ENCODE data around the gene BCAT1.
"Not testable (repeated sequence)": the region's sequence is repeated elsewhere in the genome, so short reads cannot be mapped to it uniquely, and the experiment has no call there.

Gene BCAT1

DNA sequence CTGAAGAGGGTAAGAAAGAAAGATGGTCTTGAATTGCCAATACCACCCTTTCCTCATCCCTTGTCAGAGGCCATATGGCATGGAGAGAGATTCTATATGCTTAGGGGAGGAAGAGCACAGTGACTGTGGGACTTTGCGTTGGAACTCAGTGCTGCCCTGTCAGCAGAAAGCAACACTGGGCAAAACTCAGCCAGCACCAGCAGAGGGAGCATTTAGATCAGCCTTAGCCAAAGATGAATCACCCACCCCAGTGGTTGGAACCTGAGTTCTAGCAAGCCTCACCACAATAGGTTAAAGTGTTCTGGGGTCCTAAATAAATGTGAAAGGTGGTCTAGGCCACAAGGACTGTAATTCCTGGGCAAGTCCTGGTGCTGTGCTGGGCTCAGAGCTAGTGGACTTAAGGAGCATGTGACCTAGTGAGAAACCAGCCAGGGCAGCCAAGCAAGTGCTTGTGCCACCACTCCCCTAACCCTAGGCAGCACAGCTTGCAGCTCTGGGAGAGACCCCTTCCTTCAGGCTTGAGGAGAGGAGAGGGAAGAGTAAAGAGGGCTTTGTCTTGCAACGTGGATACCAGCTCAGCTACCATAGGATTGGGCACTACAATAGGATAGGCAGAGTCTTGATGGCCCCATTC is 11.4 kb upstream of the BCAT1 start:
- DNase-seq (ENCODE audit: low spot score): peak; percentile 86

DNA sequence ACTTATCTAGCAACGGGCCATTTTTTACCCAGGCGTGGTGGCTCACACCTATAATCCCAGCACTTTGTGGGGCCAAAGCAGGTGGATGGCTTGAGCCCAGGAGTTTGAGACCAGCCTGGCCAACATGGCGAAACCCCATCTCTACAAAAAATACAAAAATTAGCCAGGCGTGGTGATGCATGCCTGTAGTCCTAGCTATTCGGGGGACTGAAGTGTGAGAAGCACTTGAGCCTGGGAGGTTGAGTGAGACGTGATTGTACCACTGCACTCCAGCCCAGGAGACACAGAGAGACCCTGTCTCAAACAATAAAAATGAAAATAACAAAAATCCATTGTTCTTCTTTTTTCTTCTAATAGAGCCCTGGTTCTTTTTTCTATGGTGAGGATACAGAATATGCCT is 7.5 kb upstream of the BCAT1 start:
- DNase-seq (ENCODE audit: low spot score): not testable (repeated sequence)

DNA sequence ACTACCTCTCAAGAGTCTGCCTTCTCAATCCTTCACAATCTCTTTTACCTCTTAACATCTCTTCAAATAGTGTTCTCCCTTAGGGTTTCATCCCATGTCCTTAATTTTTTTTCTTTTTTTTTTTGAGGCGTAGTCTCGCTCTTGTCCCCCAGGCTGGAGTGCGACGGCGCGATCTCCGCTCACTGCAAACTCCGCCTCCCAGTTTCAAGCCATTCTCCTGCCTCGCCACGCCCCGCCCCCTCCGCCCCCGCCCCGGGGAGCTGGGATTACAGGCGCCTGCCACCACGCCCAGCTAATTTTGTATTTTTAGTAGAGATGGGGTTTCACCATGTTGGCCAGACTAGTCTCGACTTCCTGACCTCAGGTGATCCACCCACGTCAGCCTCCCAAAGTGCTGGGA is 7.0 kb upstream of the BCAT1 start:
- DNase-seq (ENCODE audit: low spot score): no peak

DNA sequence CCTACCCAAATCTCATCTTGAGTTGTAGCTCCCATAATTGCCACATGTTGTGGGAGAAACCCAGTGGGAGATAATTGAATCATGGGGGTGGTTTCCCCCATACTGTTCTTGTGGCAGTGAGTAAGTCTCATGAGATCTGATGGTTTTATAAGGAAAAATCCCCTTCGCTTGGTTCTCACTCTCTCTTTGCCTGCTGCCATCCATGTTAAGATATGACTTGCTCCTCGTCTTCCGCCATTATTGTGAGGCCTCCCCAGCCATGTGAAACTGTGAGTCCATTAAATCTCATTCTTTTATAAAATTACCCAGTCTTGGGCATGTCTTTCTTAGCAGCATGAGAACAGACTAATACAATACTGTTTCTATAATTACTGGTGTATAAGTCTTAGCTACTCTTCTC is 6.5 kb upstream of the BCAT1 start:
- DNase-seq (ENCODE audit: low spot score): no peak

DNA sequence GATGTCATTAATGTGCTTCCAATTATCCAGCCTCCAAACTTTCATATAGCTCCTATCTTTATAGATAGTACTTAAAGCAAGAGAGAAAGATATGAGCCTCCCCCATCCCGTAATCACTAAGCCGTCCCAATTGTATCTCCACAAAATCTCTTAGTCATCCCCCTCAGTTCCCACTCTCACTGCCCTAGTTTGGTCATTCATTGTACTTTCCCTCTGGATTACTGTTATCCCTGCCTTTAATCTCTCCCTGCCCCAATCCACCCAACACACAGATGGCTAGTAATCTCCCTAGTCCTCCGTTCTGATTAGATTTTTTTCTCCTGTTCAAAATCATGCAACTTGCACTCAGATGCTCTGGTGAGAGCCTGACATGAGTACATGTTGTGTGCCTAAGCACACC is 5.4 kb upstream of the BCAT1 start:
- no peak for DNase-seq (ENCODE audit: low spot score)

DNA sequence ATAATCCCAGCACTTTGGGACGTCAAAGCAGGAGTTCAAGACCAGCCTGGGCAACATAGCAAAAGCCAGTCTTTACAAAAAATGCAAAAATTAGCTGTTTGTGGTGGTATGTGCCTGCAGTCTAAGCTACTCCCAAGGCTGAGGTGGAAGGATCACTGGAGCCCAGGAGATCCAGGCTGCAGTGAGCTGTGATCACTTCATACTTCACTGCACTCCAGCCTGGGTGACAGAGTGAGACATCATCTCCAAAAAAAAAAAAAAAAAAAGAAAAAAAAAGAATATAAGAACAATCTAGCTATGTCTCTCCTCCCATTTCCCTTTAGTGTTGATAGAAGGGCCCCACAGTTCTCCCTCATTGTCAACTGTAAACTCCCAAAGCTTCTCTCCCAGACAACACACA is 3.5 kb upstream of the BCAT1 start:
- DNase-seq (ENCODE audit: low spot score): no peak

DNA sequence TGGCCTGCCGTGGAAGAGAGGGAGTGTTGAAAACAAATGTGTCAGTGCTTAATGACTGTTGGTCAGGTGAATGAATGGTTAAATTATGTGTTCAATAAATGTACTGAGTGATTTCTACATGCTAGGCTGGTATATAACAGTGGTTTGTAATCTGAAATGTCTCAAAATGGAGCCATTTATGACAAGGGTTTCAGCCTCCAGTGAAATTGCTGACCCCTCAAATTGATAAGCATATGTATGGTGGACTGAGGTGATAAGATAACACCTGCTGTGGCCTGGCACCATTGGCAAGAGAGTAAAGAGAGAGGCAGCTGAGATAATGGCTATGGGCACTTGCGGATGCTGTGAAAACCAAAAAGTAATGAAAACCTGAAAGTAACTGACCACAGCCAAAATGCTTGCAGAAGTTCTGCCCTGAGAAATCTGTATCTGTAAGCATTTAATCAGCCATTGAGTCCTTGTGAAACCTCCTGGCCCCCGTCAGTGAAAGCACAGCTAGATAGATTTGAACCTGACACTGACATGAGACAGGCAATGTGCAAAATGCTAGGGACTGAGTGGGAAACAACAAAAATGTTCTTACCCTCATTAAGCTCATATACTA is 1.4 kb upstream of the BCAT1 start:
- peak; percentile 19 for DNase-seq (ENCODE audit: low spot score)

DNA sequence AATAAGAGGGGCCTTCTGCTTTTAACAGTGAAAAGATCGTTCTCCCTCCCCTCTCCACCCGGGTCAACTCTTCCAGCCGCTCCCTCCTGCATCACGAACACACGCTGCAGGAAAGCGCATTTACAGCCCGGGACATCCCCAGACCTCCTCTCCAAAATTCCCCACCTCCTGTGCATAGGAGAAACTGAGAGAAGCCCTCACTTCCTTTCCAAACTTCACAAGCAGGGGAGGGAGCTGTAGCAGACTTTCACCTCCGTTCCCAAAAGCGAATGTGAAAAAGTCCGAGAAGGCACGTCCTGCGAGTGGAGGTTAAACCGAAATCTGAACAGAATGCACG is 513 bp downstream of the BCAT1 start:
- peak; percentile 68 for DNase-seq (ENCODE audit: low spot score)

DNA sequence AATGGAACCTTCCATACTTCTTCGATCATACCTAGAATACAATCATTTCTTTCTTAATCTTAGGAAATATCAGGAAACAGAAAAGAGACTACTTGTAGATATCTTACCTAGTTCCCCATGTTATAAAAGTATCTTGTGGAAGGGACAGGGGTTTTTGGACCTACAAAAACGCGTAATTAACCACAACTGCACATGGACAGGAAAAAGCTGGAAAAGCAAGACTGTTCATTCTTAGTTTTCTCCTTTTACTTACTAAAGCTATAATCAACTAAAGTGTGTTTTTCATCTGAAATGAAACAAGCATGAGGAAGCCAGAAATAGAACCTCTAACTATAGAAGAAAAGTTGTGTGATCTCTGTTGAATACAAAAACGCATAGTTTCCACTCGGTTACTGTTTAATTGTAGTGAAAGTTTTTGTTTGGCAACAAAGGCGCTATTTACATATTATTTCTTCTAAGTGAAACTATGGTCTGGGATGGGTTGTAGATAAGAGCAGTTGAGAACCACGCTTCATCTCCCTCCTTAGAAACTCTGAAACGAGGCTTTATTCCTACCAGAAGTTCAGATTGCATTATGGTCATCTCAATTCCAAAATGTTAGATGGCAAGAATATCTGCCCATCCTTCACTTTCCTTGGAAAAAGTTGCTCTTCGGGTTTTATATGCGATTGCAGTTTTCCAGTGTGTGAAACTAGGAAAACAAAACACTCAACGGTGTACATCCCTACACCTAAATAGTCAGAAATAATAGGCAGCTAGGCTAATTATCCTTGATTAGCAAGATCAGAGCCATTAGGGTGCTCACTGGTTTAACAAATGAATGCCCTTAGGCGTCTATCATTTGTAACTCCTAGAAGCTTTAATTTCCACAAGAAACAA is 1.1 kb downstream of the BCAT1 start:
- peak; percentile 48 for DNase-seq (ENCODE audit: low spot score)

DNA sequence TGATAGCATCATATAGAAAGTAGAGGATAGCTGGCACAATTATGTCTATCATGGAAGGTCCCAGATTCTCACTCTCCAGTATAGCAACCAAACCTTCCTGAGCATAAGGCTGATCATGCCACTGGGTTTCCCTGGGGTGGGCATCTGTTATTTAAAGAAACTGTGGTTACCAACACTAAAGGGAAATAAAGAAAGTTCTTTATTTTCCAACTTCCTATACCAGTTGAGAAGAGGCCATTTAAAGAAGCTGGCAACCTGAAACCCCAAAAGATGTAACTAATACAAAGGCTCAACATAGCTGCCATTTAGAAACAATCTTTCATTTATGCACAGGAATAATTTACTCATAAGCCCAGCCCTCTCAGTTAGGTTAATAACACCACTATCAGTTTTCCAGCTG is 3.1 kb downstream of the BCAT1 start:
- DNase-seq (ENCODE audit: low spot score): no peak

DNA sequence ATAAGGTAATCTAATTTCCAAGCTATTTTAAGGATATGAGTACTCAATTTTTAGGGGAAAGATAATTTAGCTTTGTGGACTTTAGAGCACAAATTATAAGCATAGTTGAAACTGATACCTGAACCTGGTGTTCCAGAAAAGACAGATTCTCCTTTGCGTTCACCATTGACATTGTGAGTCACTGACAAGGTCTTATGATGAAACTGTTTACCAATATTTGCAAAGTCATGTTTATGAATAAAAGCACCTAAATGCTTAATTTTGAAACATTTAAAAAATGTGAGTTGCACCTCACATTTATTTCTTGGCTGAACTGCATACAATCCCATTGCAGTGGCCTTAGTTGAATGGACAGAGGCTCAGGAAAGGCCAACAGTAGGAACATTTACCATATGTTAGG is 3.9 kb downstream of the BCAT1 start:
- DNase-seq (ENCODE audit: low spot score): no peak

DNA sequence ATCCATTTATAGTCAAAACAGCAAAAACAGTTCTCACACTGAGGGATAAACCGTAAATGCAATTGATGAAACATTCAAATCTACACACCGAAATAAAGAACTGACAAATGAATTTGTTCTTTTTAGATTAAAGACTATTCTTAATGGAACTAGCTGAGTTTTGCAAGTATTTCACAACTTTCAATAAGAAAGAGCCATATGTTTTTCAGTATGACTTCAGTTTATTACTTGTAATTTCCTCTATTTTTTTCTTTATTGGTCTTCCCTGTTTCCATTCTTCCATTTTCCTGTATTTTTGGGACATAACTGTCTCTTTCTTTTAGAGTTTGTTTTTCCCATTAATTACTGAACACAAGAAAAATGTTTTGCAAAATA is 4.3 kb downstream of the BCAT1 start:
- DNase-seq (ENCODE audit: low spot score): no peak

DNA sequence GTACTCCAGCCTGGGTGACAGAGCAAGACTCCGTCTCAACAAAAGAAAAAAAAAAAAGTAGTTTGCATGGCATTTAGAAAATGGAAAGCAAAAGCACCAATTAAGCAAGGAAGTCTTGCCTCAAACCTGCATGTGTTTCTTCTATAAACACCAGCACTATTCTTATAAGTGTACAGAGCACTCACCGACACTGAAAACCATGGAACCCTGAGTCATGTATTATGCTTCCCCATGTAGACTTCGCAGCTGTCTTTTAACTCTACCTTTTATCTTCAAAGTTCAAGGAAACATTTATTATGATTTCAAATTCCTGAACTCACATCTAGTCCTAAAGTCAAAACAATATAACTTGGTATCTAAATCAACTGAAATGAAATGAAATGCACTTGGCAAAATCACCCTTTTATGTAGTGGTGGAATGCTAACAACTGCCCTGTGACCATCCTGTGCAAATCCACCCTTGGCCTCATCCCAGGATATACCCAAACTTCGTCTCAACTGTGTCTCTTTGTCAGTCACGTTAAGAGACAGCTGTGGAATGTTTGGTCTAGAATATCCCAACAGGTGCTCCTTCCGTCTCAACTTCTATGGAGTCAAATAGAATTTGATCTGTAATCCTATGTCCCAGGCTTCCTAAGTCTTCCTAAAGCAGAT is 4.8 kb downstream of the BCAT1 start:
- DNase-seq (ENCODE audit: low spot score): no peak

DNA sequence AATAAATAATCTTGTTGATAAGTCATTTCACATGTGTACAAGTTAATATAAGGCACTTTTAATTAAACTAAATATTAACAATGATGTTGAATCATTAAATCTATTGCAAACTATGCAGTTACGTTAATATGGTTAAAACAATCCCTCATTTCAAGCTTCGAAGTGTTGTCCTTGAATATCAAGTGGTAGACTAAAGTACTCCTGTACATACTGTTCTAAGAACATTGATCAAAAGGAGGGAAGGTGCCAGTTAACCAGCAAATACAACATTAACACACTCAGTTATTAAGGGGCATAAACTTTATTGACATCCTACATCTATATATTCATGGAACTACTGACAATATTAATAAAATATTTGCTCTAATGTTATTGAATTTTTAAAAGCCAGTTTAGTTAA is 8.7 kb downstream of the BCAT1 start:
- no peak for DNase-seq (ENCODE audit: low spot score)

DNA sequence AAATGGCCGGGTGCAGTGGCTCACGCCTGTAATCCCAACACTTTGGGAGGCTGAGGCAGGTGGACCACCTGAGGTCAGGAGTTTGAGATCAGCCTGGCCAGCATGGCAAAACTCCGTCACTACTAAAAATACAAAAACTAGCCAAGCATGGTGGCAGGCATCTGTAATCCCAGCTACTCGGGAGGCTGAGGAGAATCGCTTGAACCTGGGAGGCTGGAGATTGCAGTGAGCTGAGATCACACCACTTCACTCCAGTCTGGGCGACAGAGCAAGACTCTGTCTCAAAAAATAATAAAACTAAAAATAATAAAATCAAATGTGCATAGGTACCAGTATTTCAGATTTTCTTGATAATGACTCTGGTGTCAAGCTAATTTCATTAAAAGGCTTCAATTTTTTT is 9.3 kb downstream of the BCAT1 start:
- DNase-seq (ENCODE audit: low spot score): not testable (repeated sequence)

DNA sequence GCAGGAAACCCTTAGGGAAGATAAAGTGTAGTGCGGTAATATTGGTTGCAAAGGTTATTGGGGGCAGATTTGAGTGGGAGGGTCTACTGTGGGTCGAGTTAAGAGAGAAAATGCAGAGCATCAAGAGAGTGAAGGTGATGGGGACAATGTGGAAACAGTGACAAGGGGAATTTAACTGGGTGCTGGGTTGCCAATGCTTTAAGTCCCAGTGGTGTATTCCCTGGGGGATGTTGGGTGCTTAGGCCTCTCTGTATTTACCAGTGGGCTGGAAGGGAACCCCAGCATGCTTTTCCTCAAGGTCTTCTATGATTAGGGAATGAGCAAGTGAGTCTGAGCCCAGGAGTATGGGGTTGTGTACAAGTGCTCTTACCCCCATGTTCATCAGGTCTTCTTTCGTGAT is 10.6 kb downstream of the BCAT1 start:
- no peak for DNase-seq (ENCODE audit: low spot score)

DNA sequence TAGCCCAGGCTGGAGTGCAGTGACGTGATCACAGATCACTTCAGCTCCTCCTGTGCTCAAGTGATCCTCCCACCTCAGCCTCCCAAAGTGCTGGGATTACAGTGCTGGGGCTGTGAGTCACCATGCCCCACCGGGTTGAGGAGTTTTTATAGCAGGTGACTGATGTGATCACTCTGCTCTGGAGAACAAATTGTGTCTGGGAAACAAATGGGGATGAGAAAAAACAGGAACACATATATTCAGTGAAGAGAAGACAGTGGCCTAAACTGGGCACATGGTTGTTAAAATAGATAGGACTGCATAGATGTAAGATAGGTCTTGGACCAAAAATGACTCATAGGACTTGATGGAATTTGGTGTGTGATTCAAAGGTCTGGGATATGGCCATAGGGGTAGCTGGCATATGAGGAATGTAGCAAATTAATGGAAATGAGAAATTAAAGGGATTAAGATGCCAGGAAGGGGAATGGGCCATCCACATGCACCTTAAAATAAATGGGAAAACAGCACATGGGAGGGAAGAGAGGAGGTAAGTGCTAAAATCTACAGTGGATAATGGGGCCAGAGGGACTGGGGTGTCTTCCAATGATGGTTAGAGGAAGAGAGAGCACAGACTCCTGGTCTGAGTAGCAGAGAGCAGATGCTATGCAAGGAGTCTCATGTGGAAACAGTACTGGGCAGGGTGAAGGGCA is 11.2 kb downstream of the BCAT1 start:
- DNase-seq (ENCODE audit: low spot score): no peak

DNA sequence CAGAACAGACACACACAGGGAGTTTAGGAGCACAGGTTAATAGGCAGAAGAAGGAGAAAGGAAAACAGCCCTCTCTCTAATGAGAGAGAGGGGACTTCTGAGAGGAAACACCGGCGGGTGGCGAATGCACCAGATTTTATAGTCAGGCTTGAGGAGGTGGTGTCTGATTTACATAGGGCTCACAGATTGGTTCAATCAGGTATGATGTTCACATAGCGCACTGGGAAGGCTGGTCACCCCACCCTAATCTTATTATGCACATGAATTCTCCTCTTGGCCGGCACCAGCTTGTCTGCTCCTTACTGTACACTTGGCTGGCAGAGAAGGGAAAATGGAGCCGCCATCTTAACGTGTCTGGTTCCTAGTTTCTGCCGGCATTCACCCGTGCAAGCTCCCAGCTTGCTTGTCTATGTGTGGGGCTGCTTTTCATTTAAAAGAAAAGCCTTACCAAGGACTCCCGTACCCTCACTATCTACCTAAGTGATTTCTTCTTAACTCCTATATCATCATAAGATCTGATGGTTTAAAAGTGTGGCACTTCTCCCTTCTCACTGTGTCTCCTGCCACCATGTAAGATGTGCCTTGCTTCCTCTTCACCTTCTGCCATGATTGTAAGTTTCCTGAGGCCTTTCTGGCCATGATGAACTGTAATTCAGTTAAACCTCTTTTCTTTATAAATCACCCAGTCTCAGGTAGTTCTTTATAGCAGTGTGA is 15.1 kb downstream of the BCAT1 start:
- DNase-seq (ENCODE audit: low spot score): no peak

DNA sequence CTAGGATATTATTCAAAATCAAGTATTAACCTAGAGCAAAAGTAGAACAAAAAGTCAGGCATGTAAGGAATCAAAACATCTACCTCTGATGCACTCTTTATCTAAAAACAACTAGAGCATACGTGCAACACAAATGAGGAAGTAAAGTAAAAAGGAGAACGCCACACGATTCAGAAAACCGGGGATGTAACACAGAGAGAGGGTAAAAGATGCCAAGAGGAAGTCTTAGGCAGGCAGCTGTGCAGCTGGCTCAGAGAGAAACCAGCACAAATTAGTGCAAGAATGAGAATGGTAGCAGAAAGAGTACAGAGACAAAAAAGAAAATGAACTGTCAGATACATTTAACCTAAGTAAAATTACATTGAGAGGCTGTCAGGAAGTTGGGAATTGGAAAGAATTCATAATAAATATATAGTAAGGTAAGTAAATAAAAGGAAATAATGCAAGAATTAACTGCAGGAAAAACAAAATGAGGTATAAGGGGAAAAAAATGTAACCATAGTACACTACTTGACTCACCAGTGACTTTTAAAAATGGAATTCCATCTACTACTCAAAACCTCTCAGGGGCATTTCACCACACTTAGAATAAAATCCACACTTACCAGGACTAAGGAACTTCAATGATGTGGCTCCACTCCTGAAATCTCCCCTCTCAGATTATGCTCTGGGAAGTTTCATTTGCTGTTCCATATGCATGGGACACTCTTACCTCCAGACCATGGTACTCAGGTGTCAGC is 17.1 kb downstream of the BCAT1 start:
- DNase-seq (ENCODE audit: low spot score): peak; percentile 93

DNA sequence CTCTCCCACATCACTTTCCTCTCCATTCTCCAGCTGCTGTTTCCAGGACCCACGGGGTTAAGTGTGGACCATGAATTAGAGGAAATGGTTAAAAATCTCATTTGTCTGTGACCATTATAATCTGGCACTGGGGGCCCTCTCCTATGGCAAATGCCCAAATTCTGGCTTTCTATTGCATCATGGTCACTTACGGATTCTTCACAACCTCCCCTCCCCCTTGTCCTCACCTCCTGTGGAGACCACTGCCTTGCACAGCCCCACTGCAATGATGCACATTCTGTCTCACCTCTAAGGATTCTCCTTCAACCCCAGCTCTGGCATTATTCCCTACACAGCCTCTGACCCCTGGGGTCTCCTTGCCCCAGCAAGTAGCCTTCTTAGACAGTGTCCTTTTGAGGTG is 18.9 kb downstream of the BCAT1 start:
- DNase-seq (ENCODE audit: low spot score): no peak

Data from NAMALWA (cell line).